OCI-LY1 (cell line): ENCODE measurements around the gene MRPS27.
A peak's percentile ranks its signal among the peaks of the same experiment; 100 is the strongest.
"Not testable (repeated sequence)": the region's sequence is repeated elsewhere in the genome, so short reads cannot be mapped to it uniquely, and the experiment has no call there.

ENCODE experiments used
- H2AFZ ChIP-seq: fragments of 200-600 bp; sonication (generic), shearing (Covaris generic); 2 replicates; pipeline ENCODE4 v1.6.0; 2014; ENCODE audit warnings: antibody characterized with exemption, mild to moderate bottlenecking, low read length
- H3F3A ChIP-seq: fragments of 200-600 bp; sonication (generic), shearing (Covaris generic); 2 replicates; pipeline ENCODE4 v1.6.0; 2014; ENCODE audit warnings: mild to moderate bottlenecking, antibody characterized with exemption, low read length, moderate library complexity; ENCODE audit not compliant: insufficient read depth
- H3K27ac ChIP-seq: fragments of 200-600 bp; sonication (generic); 2 replicates; pipeline ENCODE4 v1.5.1; 2014; ENCODE audit warnings: low read length, mixed run types, mild to moderate bottlenecking, low read depth; ENCODE audit not compliant: poor library complexity, severe bottlenecking
- H3K27me3 ChIP-seq: fragments of 200-600 bp; sonication (generic); 2 replicates; pipeline ENCODE4 v1.6.0; 2014; ENCODE audit warnings: antibody characterized with exemption, mild to moderate bottlenecking, low read length, moderate library complexity; ENCODE audit not compliant: insufficient read depth
- H3K36me3 ChIP-seq: fragments of 200-600 bp; sonication (generic); 2 replicates; pipeline ENCODE4 v1.6.1; 2014; ENCODE audit warnings: mild to moderate bottlenecking, antibody characterized with exemption, low read length, moderate library complexity, mixed read lengths; ENCODE audit not compliant: insufficient read depth
- H3K4me1 ChIP-seq: fragments of 200-600 bp; sonication (generic); 2 replicates; pipeline ENCODE4 v1.5.1; 2014; ENCODE audit warnings: mild to moderate bottlenecking, low read length, moderate library complexity; ENCODE audit not compliant: insufficient read depth, severe bottlenecking
- H3K4me2 ChIP-seq: fragments of 200-600 bp; sonication (generic), shearing (Covaris generic); 2 replicates; pipeline ENCODE4 v1.6.1; 2014; ENCODE audit warnings: low read length
- H3K4me3 ChIP-seq: fragments of 200-600 bp; sonication (generic); 2 replicates; pipeline ENCODE4 v1.5.1; 2014; ENCODE audit warnings: low read length, low read depth, mild to moderate bottlenecking, mixed read lengths; ENCODE audit not compliant: poor library complexity, severe bottlenecking
- H3K79me2 ChIP-seq: fragments of 200-600 bp; shearing (Covaris generic); 2 replicates; pipeline ENCODE4 v1.6.1; 2016; ENCODE audit warnings: mixed run types, low read length, mixed read lengths; ENCODE audit not compliant: insufficient read depth
- H3K9ac ChIP-seq: fragments of 200-600 bp; sonication (generic), shearing (Covaris generic); 2 replicates; pipeline ENCODE4 v1.6.1; 2014; ENCODE audit warnings: mild to moderate bottlenecking, low read length, mixed read lengths
- H3K9me2 ChIP-seq: fragments of 200-600 bp; sonication (generic), shearing (Covaris generic); 2 replicates; pipeline ENCODE4 v1.6.1; 2014; ENCODE audit warnings: low read depth, mild to moderate bottlenecking, low read length, mixed read lengths
- H3K9me3 ChIP-seq: fragments of 200-600 bp; shearing (Covaris generic); 2 replicates; pipeline ENCODE4 v1.6.1; 2014; ENCODE audit warnings: low read length, mixed read lengths
- H4K20me1 ChIP-seq: fragments of 200-600 bp; sonication (generic), shearing (Covaris generic); 2 replicates; pipeline ENCODE4 v1.6.0; 2016; ENCODE audit warnings: mild to moderate bottlenecking, low read length; ENCODE audit not compliant: insufficient read depth
- CTCF ChIP-seq: fragments of 200-600 bp; sonication (generic), shearing (Covaris generic); IDR thresholded peaks from 2 replicates; pipeline ENCODE4 v1.5.1; 2017; ENCODE audit warnings: mild to moderate bottlenecking, antibody characterized with exemption, low read length, moderate library complexity, mixed read lengths
- EZH2 ChIP-seq: fragments of 200-600 bp; sonication (generic), shearing (Covaris generic); IDR thresholded peaks from 2 replicates; pipeline ENCODE4 v1.8.0; 2017; ENCODE audit warnings: borderline replicate concordance, mixed run types, mild to moderate bottlenecking, antibody characterized with exemption, low read length, moderate library complexity, mixed read lengths

The MRPS27 gene

GRCh38 chr5:72298711-72299110 lies 21.3 kb downstream of the MRPS27 start:
- Histone ChIP-seq H3K36me3 (peaks cover 32% of the 10 kb centered on the region), H3K27ac (peak overlapping the region; percentile 95), H3K79me2 (peaks cover 62% of the 10 kb centered on the region), H3K9ac (peak overlapping the region; percentile 22; the same call in 1 of the 2 replicates), H3K9me3 (no peaks in the 10 kb centered on the region), H3K4me1 (peaks cover 100% of the 10 kb centered on the region), H2AFZ (no peak overlapping the region), H3K27me3 (no peaks in the 10 kb centered on the region), H3K9me2 (no peaks in the 10 kb centered on the region), H3K4me2 (peak overlapping the region; percentile 63), H3K4me3 (peak overlapping the region; percentile 39), H3F3A (no peaks in the 10 kb centered on the region), H4K20me1 (no peaks in the 10 kb centered on the region)
- TF ChIP-seq CTCF, result no peak
- no peak for TF ChIP-seq EZH2

GRCh38 chr5:72298136-72298535 lies 21.9 kb downstream of the MRPS27 start:
- not testable (repeated sequence) for H2AFZ ChIP-seq
- peaks cover 56% of the 10 kb centered on the region for H3K79me2 ChIP-seq

GRCh38 chr5:72296256-72296655 lies 23.8 kb downstream of the MRPS27 start:
- Histone ChIP-seq H3K9me3 (no peaks in the 10 kb centered on the region), H3K9me2 (no peaks in the 10 kb centered on the region), H3K27ac (peak overlapping the region; percentile 95), H2AFZ (no peak overlapping the region), H3K9ac (peak overlapping the region; percentile 60), H3F3A (0 out of 2 replicates have a peak, but pooled peaks cover 5% of the 10 kb centered on the region), H3K27me3 (no peaks in the 10 kb centered on the region), H3K4me1 (peaks cover 100% of the 10 kb centered on the region), H3K79me2 (peaks cover 47% of the 10 kb centered on the region), H3K36me3 (peaks cover 36% of the 10 kb centered on the region), H3K4me2 (peak overlapping the region; percentile 63), H3K4me3 (peak overlapping the region; percentile 39), H4K20me1 (no peaks in the 10 kb centered on the region)
- TF ChIP-seq EZH2, result no peak
- TF ChIP-seq CTCF, result no peak

More at GRCh38 chr5:72298136-72298535, 21.9 kb downstream of the MRPS27 start:
- peak overlapping the region; percentile 39 for H3K4me3 ChIP-seq
- peaks cover 32% of the 10 kb centered on the region for H3K36me3 ChIP-seq
- H3K27ac ChIP-seq, result peak overlapping the region; percentile 95
- H3F3A ChIP-seq, H3K9me2 ChIP-seq, H3K9me3 ChIP-seq, H3K27me3 ChIP-seq, H4K20me1 ChIP-seq: not testable (repeated sequence)
- H3K9ac ChIP-seq, result peak overlapping the region; percentile 60
- peaks cover 100% of the 10 kb centered on the region for H3K4me1 ChIP-seq
- H3K4me2 ChIP-seq, result peak overlapping the region; percentile 63

GRCh38 chr5:72295539-72295938 lies 24.5 kb downstream of the MRPS27 start:
- Histone ChIP-seq H3K4me3 (peak overlapping the region; percentile 39), H3K4me1 (peaks cover 100% of the 10 kb centered on the region), H4K20me1 (no peaks in the 10 kb centered on the region), H3K79me2 (peaks cover 40% of the 10 kb centered on the region), H3K9me2 (no peaks in the 10 kb centered on the region), H3K36me3 (peaks cover 36% of the 10 kb centered on the region), H2AFZ (no peak overlapping the region), H3K27ac (peak overlapping the region; percentile 95), H3F3A (0 out of 2 replicates have a peak, but pooled peaks cover 5% of the 10 kb centered on the region), H3K4me2 (peak overlapping the region; percentile 63), H3K9ac (peak overlapping the region; percentile 60), H3K9me3 (no peaks in the 10 kb centered on the region), H3K27me3 (no peaks in the 10 kb centered on the region)
- TF ChIP-seq CTCF (no peak), EZH2 (no peak)
